ENCODE measurements around the gene OR52N1.

- TF ChIP-seq, protein P1, sequence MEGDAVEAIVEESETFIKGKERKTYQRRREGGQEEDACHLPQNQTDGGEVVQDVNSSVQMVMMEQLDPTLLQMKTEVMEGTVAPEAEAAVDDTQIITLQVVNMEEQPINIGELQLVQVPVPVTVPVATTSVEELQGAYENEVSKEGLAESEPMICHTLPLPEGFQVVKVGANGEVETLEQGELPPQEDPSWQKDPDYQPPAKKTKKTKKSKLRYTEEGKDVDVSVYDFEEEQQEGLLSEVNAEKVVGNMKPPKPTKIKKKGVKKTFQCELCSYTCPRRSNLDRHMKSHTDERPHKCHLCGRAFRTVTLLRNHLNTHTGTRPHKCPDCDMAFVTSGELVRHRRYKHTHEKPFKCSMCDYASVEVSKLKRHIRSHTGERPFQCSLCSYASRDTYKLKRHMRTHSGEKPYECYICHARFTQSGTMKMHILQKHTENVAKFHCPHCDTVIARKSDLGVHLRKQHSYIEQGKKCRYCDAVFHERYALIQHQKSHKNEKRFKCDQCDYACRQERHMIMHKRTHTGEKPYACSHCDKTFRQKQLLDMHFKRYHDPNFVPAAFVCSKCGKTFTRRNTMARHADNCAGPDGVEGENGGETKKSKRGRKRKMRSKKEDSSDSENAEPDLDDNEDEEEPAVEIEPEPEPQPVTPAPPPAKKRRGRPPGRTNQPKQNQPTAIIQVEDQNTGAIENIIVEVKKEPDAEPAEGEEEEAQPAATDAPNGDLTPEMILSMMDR (IDR thresholded peaks at IDR 0.05) = no peak
- TF ChIP-seq POLR2A (IDR thresholded peaks at IDR 0.05) = no peak
These were observed 7.8 kb downstream of the OR52N1 start, which contains the start of gene OR52N5 for GRCh38 chr11:5783255-5783654.
